ENCODE results near the gene ART4. TPM values are rescaled to one million over a fixed set of nuclear protein-coding genes. Genes with fewer than 3 reads are reported as not detected.

Gene ART4
- total RNA-seq, 1 experiment from 2014 or later: 0.57 TPM

DNA sequence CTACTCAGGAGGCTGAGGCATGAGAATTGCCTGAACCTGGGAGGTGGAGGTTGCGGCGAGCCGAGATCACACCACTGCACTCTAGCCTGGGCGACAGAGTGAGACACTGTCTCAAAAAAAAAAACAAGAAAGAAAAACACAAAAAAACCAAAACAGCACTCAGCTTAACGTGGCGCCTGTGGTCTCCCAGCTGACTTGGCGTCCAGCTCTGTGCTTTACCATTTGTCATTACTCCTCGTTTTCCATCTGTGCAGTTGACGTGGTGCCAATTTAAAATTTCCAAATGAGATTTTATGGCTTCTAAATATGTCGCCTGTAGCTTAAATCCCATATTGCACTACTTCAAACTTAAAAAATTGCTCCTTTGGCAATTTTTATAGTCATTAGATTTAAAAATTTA is 40.4 kb upstream of the ART4 start:
- POLR2A ChIA-PET: no interaction called here
- no peak overlapping the region for H3K27ac Mint-ChIP-seq (ENCODE audit: unreplicated experiment)
- H3K9me3 Mint-ChIP-seq (ENCODE audit: unreplicated experiment): no peaks in the 10 kb centered on the region
- TF ChIP-seq, protein P1, sequence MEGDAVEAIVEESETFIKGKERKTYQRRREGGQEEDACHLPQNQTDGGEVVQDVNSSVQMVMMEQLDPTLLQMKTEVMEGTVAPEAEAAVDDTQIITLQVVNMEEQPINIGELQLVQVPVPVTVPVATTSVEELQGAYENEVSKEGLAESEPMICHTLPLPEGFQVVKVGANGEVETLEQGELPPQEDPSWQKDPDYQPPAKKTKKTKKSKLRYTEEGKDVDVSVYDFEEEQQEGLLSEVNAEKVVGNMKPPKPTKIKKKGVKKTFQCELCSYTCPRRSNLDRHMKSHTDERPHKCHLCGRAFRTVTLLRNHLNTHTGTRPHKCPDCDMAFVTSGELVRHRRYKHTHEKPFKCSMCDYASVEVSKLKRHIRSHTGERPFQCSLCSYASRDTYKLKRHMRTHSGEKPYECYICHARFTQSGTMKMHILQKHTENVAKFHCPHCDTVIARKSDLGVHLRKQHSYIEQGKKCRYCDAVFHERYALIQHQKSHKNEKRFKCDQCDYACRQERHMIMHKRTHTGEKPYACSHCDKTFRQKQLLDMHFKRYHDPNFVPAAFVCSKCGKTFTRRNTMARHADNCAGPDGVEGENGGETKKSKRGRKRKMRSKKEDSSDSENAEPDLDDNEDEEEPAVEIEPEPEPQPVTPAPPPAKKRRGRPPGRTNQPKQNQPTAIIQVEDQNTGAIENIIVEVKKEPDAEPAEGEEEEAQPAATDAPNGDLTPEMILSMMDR (IDR thresholded peaks at IDR 0.05; ENCODE audit: insufficient read depth in 1 of 2, low read depth in 1 of 2, low read length in 1 of 2, severe bottlenecking in 1 of 2, unreplicated experiment in 1 of 2): no peak
- H3K27me3 Mint-ChIP-seq (ENCODE audit: insufficient read depth, unreplicated experiment): peaks cover 19% of the 10 kb centered on the region
- H3K36me3 Mint-ChIP-seq (ENCODE audit: insufficient read depth, unreplicated experiment): no peaks in the 10 kb centered on the region
- no peak for DNase-seq
- no peak overlapping the region for H3K4me3 Mint-ChIP-seq (ENCODE audit: unreplicated experiment)
- intact Hi-C loops (cut with micrococcal nuclease; ENCODE audit: unreplicated experiment): no loop called here
- BruUV-seq (replicated peaks): no TSS peak
- Histone ChIP-seq H3K27me3 (replicated peaks; ENCODE audit: control insufficient read depth, insufficient read depth, low read length) (no peaks in the 10 kb centered on the region), H3K36me3 (ENCODE audit: control insufficient read depth, insufficient read depth, low read length) (no peaks in the 10 kb centered on the region), H3K4me1 (no peaks in the 10 kb centered on the region), H3K4me3 (ENCODE audit: low read depth, low read length) (no peak overlapping the region), H3K9me3 (no peaks in the 10 kb centered on the region)
- CTCF ChIA-PET: no interaction called here
- H3K4me1 Mint-ChIP-seq (ENCODE audit: low read depth, unreplicated experiment): no peaks in the 10 kb centered on the region

DNA sequence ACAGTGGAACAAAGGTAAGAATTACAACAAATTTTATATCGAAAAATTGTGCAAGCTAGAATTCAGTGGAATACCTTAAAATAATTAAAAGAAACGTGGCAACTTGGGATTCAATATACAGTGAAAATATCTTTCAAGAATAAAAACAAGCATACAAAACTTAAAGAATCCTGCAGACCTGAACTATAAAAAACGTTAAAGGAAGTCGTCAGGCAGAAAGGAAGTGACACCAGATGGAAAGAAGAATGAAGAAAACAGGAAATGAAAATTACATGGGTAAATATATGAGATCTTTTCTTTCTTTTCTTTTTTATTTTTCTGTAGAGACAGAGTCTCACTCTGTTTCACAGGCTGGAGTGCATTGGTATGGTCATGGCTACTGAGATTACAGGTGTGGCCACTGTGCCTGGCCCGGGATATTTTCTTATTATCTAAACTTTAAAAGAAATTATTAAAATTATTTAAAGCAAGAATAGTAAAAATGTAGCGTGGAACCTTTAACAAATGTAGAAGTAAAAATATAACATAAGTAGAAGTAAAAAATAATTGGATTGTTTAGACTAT is 37.6 kb upstream of the ART4 start:
- Mint-ChIP-seq H3K4me3 (ENCODE audit: unreplicated experiment) (no peak overlapping the region), H3K27me3 (ENCODE audit: insufficient read depth, unreplicated experiment) (peaks cover 10% of the 10 kb centered on the region), H3K9me3 (ENCODE audit: unreplicated experiment) (no peaks in the 10 kb centered on the region), H3K4me1 (ENCODE audit: low read depth, unreplicated experiment) (no peaks in the 10 kb centered on the region), H3K36me3 (ENCODE audit: insufficient read depth, unreplicated experiment) (no peaks in the 10 kb centered on the region), H3K27ac (ENCODE audit: unreplicated experiment) (no peak overlapping the region)
- no TSS peak for BruUV-seq (replicated peaks)
- Histone ChIP-seq H3K9me3 (no peaks in the 10 kb centered on the region), H3K4me1 (no peaks in the 10 kb centered on the region), H3K36me3 (ENCODE audit: control insufficient read depth, insufficient read depth, low read length) (no peaks in the 10 kb centered on the region), H3K27me3 (replicated peaks; ENCODE audit: control insufficient read depth, insufficient read depth, low read length) (no peaks in the 10 kb centered on the region), H3K4me3 (ENCODE audit: low read depth, low read length) (no peak overlapping the region)
- intact Hi-C loops (cut with micrococcal nuclease; ENCODE audit: unreplicated experiment): no loop called here
- ChIA-PET CTCF (no interaction called here), POLR2A (no interaction called here)
- no peak for DNase-seq
- TF ChIP-seq, protein P1 (IDR thresholded peaks at IDR 0.05; ENCODE audit: insufficient read depth in 1 of 2, low read depth in 1 of 2, low read length in 1 of 2, severe bottlenecking in 1 of 2, unreplicated experiment in 1 of 2): no peak

DNA sequence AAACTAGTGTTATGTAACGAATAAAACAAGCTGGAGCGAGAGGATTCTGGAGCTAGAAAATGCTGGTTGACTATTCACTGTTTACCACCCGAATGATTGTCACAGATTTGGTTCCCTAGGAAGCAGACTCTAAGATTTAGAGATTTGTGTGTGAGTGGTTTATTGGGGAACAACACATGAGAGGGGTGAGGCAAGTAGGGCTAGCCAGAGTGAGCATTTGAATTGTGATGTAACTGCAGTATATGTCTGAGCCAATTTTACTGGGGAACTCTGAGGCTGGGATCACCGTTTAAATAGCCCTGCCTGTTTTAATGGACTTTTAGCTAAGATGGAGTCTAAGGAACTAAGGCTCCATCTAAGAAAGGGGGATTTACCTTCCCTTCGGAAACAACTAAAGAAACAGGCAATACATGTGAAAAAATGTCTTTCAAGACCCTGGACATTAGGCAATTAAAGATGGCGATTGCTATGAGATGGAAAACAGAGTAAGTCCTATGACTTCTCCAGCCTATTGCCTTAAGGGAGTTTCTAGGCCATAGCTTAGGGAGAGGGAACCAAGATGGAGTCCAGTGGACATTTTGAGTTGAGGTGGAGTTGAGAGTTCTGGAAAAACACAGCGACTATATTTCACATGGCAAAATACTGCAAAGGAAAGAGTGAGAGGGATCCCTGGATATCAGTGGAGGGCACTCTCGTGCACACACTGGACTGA is 36.1 kb upstream of the ART4 start:
- H3K36me3 ChIP-seq (ENCODE audit: control insufficient read depth, insufficient read depth, low read length): no peaks in the 10 kb centered on the region
- ChIA-PET POLR2A (no interaction called here), CTCF (no interaction called here)
- peaks cover 5% of the 10 kb centered on the region for H3K27me3 Mint-ChIP-seq (ENCODE audit: insufficient read depth, unreplicated experiment)
- H3K36me3 Mint-ChIP-seq (ENCODE audit: insufficient read depth, unreplicated experiment): no peaks in the 10 kb centered on the region
- H3K4me3 Mint-ChIP-seq (ENCODE audit: unreplicated experiment): no peak overlapping the region
- no peak overlapping the region for H3K4me3 ChIP-seq (ENCODE audit: low read depth, low read length)
- no peaks in the 10 kb centered on the region for H3K9me3 Mint-ChIP-seq (ENCODE audit: unreplicated experiment)
- H3K4me1 ChIP-seq: no peaks in the 10 kb centered on the region
- intact Hi-C loops (cut with micrococcal nuclease; ENCODE audit: unreplicated experiment): no loop called here
- TF ChIP-seq, protein P1 (IDR thresholded peaks at IDR 0.05; ENCODE audit: insufficient read depth in 1 of 2, low read depth in 1 of 2, low read length in 1 of 2, severe bottlenecking in 1 of 2, unreplicated experiment in 1 of 2): no peak
- H3K4me1 Mint-ChIP-seq (ENCODE audit: low read depth, unreplicated experiment): peaks cover 7% of the 10 kb centered on the region
- no peak overlapping the region for H3K27ac Mint-ChIP-seq (ENCODE audit: unreplicated experiment)
- DNase-seq: no peak
- no peaks in the 10 kb centered on the region for H3K27me3 ChIP-seq (replicated peaks; ENCODE audit: control insufficient read depth, insufficient read depth, low read length)
- no peaks in the 10 kb centered on the region for H3K9me3 ChIP-seq
- no TSS peak for BruUV-seq (replicated peaks)

Data from Caco-2 (cell line).